Left renal pelvis (tissue), 4 donors: Measurements from ENCODE around the gene GPR158. TPM values are rescaled to one million over a fixed set of nuclear protein-coding genes. Genes with fewer than 3 reads are reported as not detected.
A peak's percentile ranks its signal among the peaks of the same experiment; 100 is the strongest.

Experiments used
- DNase-seq, 4 donors: peaks; one replicate each; pipeline ENCODE4 v3.0.0-alpha.2; 2013; ENCODE audit warnings: low read depth in 4 of 4, low spot score in 3 of 4
- polyA plus RNA-seq, 4 donors: library from polyadenylated mRNA; unstranded; fragments of 120-200 nt; gene quantifications; one replicate each; pipeline ENCODE4 v1.2.1, GENCODE V29; 2013; ENCODE audit not compliant: insufficient read length in 4 of 4

Gene GPR158
- polyA plus RNA-seq, 4 donors, result 0.26 to 0.49 (median 0.35) TPM

DNA sequence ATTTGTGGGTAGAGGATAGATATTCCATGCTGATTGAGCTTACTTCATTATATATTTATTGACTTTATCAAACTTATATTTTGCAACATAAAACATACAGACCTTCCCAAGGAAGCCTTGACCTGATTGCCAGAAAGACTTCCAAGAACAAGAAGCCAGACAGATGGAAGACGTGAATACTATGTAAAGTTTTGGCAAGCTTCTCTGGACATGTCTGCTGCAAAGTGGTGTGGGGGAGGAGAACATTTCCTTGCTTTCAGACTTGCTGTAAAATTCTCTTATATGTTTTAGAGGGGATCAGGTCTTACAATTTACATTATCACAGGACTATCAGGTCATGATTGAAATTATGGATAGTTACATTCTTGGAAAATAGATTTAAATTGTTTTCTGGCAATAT lies 23.4 kb downstream of the GPR158 start:
- DNase-seq, result no peak

DNA sequence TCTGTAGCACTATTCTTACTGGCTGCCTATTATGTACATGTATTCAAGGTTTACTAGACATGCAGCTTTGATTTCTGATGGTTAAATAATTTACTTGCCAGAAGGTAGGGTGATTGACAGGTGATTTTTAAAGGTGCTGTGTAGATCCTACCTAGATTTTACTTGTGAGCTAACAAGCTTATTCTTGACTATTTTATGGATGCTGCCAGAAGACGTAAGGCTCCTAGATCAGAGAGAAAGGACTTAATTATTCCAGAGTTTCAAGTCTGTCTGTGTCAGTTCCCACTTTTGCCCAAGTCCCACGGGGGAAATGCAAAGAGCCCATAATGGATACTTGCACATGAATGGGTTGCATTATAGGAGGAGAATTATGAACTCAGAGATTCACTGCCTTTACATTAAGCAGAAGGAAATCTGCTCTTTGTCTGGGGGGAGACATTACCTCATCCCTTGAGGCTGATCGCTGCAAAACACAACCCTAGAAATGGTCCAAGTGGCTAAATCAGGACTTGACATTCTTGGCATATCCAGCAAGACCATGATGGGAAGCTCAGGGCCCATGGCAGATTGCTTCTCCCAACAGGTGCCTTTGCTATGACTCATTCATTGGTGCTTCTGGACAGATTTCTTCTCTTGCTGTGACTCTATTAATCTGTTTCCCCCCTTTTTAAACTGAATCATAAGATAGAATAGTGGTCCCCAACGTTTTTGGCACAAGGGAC lies 32.1 kb downstream of the GPR158 start:
- no peak for DNase-seq

DNA sequence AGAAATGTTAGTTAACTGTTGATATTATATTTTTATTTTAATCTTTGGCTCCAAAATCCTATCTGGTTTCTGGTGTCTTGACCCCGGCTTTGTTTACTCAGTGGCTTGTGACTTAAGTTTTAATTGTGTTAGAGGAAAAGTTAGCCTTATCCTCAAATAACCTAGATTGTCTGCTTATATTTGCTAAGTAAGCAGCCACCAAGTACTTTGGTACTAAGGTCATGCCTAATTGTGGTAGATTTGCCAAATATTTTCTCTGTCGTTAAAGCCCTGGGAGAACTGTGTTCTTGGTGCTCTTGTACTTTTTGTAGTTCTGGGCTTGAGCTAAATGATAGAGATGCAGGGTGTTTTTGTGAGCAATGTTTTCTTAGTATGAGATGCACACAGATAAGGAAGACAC lies 34.8 kb downstream of the GPR158 start:
- DNase-seq, result no peak

DNA sequence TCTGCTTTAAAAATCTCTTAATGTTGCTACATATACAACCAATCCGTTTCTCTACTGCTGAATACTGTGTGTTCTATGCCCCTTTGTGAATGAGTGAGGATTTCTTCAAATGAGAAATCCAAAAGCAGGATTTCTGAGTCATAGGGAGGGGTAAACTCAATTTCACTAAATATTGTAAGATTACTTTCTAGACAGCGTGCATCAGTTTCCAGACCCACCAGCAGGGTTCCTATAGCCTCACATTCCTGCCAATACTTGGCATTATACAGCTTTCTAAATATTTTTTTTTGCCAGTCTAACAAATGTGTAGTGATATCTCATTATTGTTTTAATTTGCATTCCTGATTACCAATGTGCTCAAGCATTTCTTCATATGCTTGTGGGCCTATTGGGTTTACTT lies 35.5 kb downstream of the GPR158 start:
- no peak for DNase-seq

DNA sequence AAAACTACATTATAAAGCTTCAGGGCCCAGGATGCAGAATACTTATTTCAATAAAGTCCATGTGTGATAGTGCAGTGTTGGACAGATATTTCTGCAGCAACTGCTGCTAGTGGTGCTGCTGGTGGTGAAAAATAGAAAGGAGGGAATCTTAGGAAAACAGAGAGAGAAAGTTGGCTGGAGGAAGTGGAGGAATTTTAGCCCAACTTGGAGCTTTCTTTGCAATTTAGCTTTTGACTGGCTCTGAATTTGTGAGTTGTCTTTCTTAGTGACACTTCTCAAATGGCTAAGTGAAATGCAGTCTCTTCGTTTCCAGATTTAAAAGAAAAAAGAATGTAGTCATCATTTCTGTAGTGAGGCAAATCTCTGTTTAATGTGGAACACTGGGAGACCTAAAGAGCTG lies 45.4 kb downstream of the GPR158 start:
- DNase-seq, result no peak

DNA sequence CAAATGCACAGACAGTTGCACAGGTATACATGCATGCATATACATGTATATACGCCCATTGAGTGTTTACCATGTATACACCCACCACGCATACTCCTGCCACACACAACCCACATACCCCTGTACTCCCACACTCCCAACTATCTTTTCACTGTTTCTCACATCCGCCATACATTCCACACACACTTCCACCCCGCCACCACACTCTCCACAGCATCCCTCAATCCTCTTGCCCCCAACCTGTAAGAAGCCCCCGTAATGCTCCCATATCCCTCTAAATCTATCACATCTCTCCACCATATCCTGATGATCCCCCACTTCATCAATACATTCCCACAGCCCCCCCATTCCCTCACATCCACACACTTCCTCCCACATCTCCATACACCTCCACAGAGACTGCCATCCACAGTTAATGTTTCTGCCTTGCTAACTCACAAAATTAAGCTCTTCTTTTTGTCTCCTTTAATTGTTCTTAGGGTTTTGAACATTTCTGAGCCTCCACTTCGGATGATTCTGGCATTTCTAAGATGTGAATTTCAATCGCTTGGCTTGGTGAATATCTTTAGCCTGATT lies 47.4 kb downstream of the GPR158 start:
- no peak for DNase-seq

DNA sequence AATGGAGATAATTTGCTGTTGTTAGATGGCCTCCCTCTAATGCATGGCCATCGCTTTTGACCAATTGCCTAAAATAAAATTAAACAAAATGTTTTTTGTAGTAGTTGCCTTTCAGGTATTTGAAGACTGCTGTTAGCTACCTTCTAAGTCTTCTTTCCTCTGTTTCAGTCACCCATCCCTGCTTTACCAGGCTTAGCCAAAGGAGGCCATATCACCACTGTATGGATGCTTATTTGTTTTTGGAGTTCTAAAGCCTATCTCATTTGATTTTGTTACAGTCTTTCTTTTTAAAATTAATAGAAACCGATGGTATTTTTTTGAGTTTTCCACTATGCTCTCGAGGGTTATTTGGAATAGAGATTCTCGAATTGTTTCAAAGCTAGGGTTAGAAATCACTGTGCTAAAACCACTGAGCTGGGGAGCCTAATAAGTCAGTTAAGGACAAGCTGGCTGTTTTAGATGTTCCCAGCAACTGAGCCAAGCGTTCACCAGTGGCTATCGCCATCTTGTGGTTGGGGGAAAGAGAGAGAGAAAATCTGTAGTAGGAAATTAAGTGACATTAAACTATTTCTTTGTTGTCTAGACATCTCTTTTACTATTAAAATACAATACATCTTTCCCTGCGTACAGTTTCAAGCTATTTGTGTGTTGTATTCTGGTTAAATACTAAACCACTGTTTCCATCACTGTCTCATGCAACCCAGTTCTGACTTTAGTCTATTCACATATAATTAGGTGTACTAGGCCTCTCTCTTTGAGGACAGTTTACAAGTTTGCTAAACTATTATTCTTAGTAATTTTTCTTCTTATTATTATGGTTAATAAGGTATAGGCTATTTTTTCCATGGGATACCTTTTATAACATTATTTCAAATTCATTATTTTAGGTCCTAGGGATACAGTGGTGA lies 52.2 kb downstream of the GPR158 start:
- DNase-seq, result peak in 3 of 4 donors; percentile 12 to 27 (median 22)

DNA sequence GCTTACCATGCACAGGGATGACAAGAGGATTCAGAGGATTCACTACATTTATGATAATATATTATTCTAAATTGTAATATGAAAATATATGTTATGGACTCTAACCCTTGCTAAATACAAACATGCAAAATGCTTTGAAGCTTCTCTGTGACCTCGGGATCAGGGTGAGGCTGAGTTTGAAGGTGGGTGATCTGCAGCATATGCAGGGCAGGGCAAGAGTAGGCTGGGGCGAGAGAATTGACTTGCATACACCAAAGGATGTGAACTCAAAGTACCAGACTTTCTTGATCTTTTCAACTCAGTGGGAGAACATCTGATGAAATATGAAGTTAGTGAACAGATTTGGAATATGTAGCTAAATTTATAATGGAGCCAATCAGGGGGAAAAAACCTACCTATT lies 57.0 kb downstream of the GPR158 start:
- DNase-seq, result no peak

DNA sequence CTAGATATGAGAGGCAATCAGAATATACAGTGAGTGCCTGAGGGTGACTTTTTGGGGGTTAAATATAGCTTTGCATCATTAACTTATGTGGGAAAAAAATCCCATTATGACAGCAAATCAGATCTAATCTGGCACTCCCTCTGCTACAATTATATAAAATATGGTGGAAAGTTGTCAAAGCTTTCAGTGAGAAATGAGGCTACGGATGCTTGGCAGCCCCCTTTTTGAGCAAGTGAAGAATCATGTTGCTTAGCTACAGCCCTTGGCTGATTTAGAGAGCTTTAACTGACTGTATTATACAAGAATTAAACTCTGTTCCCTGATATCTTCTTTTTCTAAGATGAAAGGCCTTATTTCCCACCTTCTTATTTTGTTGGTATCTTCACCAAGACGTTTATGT lies 57.4 kb downstream of the GPR158 start:
- no peak for DNase-seq

DNA sequence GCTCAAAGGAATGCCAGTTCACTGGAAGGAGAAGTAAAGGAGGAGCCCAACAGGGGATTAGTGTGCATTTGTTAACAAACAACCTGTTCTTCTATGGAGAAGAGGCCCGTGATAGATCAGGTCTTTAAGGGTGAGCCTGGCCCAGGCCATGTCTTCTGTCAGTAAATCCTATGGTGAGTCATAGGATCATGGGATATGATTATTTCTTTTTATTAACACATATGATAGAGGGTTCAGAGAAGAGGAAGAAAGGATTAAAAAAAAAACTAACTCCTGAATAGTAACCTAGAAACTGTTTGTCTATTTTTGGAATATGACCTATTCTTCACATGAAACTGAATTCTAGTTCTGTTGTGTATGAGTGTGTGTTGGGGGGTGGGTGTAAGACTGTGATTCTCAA lies 70.4 kb downstream of the GPR158 start:
- no peak for DNase-seq

DNA sequence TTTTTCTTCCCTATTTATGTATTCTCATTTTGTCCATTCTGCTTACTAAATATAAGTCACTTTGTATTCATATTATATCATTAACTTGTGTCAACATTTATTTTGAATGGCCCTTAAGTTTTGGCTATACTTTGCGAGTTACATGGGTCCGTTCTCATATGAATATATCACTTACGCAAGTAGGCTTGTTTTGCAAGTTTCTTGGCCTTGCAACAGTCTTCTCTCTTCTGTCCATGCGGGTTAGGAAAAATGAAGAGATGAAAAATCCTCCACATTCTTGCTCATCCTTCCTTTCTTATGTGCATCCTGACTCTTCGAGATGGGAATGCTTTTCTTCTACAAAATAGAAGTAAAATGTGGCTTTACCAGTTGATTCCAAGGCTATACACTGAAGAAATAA lies 82.8 kb downstream of the GPR158 start:
- no peak for DNase-seq

DNA sequence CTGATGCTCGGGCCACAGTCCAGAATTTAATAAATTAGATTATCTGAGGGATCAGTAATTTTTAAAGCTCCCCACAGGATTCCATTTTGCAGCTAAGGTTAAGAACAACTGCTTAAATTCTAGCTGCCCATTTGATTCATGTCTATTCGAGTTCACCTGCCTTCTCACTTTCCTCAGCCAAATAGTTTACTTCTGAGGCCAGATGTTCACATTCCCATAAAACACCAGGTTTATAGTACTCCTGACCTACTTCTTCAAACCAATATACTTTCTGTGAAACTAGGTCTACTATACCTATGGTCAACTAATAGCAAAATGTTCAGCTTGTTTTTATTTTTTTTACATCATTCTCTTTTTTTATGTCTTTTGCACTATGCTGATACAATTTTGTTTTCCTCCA lies 86.3 kb downstream of the GPR158 start:
- DNase-seq, result peak in 1 of 4 donors; percentile 4

DNA sequence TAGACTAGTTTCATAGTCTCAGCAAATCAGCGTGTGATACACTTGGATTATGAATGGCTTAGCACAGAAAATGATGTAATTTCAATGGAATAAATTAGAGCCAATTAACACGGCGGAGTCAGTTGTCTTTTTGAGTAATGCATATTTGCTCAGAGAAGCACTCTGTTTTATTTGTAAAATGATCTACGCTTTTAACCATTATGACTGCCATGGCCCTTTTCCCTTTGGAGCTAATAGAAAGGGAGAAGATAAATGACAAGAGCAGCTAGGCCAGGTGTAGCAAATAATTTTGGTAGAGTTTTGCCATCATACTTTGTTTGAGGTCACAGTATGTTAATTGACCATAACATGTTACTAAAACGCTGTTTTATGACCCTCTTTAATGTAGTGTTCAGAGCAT lies 86.8 kb downstream of the GPR158 start:
- DNase-seq, result no peak

DNA sequence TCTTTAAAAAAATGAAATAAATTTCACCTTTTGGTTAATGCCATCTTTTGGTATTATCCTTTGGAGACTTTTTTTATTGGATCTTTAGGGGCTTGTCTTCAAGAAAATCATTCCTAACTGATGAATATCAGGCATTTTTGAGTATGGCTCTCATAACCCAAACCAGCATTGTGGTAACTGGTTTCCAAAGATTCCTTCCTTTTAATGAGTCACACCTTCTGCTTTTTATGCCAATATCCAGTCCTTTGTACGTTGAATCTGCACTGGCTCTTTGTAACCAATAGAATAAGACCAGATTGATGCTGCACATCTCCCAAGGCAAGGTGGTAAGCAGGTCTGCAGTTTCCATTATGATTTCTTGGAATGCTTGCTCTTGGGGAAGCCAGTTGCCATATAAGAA lies 89.1 kb downstream of the GPR158 start:
- DNase-seq, result no peak

DNA sequence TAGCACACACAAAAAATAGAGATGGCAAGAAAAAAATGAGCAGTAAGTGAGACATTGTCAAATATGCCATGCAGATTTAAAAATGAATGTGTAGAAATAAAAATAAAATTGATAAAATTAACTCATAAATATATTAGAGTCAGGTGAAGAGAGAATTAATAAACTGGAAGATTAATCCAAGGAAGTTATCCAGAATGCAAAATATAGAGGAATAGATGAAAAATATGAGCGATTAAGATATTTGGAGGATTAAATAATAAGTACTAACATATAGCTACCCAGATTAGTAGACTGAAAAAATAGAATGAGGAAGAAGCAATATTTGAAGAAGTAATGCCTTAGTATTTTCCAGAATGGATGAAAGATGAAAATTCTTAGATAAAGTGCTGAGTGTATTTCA lies 103.4 kb downstream of the GPR158 start:
- DNase-seq, result no peak

DNA sequence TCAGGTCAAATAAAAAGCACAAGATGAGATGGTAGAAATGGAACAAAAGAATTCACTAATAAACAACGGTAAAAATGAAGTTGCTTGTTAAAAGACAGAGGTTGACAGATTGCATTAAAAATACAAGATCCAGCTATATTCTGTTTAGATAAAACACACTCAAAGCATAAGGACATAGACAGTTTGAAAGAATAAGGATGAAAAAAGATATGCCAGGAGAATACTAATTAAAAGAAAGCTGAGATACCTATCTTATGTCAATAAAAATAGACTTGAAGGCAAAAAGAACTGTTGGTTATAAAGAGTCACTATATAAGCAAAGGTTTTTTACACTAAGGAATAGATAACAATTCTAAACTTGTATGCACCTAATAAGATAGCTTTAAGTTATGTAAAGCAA lies 105.3 kb downstream of the GPR158 start:
- DNase-seq, result no peak

DNA sequence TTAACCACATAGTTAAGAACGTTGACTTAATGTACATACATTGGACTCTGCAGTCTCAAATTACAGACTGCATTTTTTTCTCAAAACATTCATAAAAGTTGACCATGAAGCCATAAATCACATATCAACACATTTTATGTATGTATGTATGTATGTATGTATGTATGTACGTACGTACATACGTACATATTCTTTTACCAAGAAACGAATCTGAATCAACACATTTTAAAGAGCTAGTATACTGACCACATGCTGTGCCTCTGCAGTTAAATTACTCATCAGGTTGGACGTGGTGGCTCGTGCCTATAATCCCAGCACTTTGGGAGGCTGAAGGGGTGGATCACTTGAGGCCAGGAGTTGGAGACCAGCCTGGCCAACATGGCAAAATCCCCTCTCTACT lies 105.8 kb downstream of the GPR158 start:
- no peak for DNase-seq

DNA sequence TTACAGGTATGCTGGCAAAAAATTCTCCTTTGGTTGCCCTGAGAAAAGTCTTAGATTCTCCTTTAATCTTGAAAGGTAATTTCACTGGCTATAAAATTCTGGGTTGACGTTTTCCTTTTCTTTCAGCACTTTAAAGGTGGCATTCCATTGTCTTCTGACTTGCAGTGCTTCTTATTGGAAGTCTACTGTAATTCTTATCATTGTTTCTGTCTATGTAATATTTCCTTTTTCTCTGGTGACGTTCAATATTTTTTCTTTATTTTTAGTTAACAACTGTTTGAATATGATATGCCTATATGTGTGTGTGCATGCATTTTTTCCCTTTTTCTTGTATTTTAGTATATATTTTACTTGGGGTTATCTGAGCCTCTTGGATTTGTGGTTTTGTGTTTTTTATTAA lies 111.0 kb downstream of the GPR158 start:
- DNase-seq, result no peak

DNA sequence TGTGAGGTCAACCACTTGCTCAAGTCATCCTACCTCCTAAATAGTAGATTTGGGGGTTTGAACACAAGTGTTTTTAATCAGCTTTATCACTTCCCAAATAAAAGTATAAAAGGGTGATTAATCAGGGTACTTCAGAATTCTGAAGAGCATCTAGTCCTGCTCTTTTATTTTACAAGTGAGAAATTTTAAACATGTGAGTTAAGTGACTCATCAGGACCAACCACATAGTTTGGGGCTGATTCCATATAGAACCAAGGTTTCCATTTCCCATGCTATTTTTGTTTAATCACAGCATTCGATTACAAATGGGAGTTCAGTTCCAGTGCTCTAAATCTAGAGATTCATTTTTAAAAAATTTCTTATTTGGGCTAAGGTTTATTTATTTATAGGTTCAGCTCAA lies 113.4 kb downstream of the GPR158 start:
- no peak for DNase-seq

DNA sequence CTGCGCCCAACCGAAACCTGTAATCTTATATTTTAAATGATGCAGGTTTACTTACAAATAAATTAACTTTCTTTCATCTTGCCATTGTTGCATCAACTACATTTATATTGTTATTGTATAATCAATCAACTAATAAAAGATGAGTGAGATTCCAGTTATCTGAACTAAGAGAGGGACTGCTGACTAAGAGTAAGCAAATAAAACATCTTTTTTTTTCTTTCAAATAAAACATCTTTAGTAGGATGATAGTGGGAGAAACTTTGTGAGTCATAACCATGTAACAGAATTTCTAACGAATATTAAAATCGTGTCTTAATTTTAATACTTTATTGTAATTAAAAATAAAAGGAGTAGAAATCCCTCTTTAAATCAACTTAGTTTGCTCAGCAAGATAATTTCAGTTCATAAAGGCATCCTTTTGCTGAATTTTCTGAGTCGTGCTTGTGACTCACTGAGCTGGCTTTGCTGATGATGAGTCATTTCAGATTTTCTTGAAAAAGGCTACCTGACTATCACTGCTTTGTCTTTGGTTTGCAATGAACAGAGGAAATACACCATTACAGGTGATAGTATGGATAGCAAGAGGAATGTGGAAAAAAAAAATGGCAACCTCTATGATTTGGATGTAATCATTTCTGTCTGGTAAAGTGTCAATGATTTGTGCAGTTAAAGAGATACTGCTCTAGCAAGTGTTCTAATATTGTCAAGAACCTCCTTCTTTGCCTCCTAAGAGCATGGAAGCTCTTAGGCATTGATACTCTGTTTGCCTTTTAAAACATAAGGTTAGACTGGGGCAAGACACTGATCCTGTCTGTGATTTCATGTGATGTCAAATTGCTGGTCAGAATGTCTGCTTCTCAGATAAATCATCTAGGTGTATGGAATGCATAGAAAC lies 119.5 kb downstream of the GPR158 start:
- DNase-seq, result no peak

DNA sequence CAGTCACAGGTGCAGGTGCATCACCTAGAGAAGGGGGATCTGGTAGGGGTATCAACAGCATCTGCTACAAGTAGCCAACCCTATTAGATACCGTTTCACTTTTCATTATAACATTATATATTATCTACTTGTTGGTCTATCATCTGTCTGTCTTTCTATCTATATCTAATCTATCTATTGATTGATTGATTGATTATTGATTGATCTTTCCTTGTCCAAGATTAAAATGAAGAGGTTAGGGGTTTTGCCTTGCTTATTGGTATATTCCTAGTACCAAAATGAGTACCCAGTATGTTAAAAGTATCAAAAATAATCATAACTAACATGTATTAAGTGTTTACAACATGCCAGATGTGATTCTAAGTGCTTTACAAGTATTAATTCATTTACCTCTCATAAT lies 121.5 kb downstream of the GPR158 start:
- DNase-seq, result no peak
